IMR-90 (cell line): Measurements from ENCODE around the gene CENPP.

Experiments used
- CEBPB ChIP-seq: IDR thresholded peaks from 2 replicates; pipeline ENCODE4 v1.6.1; 2012; ENCODE audit warnings: low read depth, low read length, improper control_type of control experiment
- CTCF ChIP-seq: conservative IDR thresholded peaks from 2 replicates; pipeline ENCODE4 v1.5.1; 2012; ENCODE audit warnings: mild to moderate bottlenecking, low read depth, low read length, improper control_type of control experiment
- FOS ChIP-seq: fragments of 150-350 bp; IDR thresholded peaks from 2 replicates; pipeline ENCODE4 v1.6.1; 2016; ENCODE audit warnings: low read depth, low read length
- MXI1 ChIP-seq: IDR thresholded peaks from 2 replicates; pipeline ENCODE4 v1.6.1; 2012; ENCODE audit warnings: low read depth, mild to moderate bottlenecking, low read length, moderate library complexity, borderline replicate concordance
- POLR2A ChIP-seq: IDR thresholded peaks from 2 replicates; pipeline ENCODE4 v1.6.1; 2012; ENCODE audit warnings: mild to moderate bottlenecking, low read depth, low read length
- RAD21 ChIP-seq: IDR thresholded peaks from 2 replicates; pipeline ENCODE4 v1.6.1; 2012; ENCODE audit warnings: low read length, improper control_type of control experiment
- RFX5 ChIP-seq: IDR thresholded peaks from 2 replicates; pipeline ENCODE4 v1.8.0; 2012; ENCODE audit warnings: low read depth, mild to moderate bottlenecking, low read length, moderate library complexity
- SMC3 ChIP-seq: fragments of 150-350 bp; IDR thresholded peaks from 2 replicates; pipeline ENCODE4 v1.6.1; 2016; ENCODE audit warnings: low read depth, mild to moderate bottlenecking, antibody characterized with exemption, low read length, moderate library complexity

- TF ChIP-seq CTCF, result no peak
- TF ChIP-seq FOS, result no peak
- TF ChIP-seq POLR2A, result peak; percentile 57
- TF ChIP-seq RFX5, result no peak
- no peak for TF ChIP-seq SMC3
- no peak for TF ChIP-seq MXI1
- TF ChIP-seq RAD21, result no peak
- TF ChIP-seq CEBPB, result no peak
These were observed 343.8 kb downstream of the CENPP start for GRCh38 chr9:92669527-92669889.
